Adrenal gland (tissue), 12 donors: ENCODE results near the gene KCNIP1. TPM values are rescaled to one million over a fixed set of nuclear protein-coding genes. Genes with fewer than 3 reads are reported as not detected.

Source experiments
- DNase-seq, 7 donors: peaks; one replicate each; pipeline ENCODE4 v3.0.0-alpha.2; 2019 to 2020
- H3K27ac ChIP-seq, 5 donors: fragments of 200-600 bp; sonication (generic) in 4 of 5; 1 replicate in 3 of 5; 2 replicates in 2 of 5; pipeline versions ENCODE4 v1.5.1 to v1.8.0; 2016 to 2020; ENCODE audit warnings: mild to moderate bottlenecking in 1 of 5
- H3K27me3 ChIP-seq: fragments of 200-600 bp; 2 replicates; pipeline ENCODE4 v1.8.0; 2021
- H3K36me3 ChIP-seq, 2 donors: fragments of 200-600 bp; replicated peaks in 1 of 2; 1 replicate in 1 of 2; 2 replicates in 1 of 2; pipeline versions ENCODE4 v1.5.1 to v1.8.0; 2018 to 2022
- H3K4me1 ChIP-seq, 2 donors: fragments of 200-600 bp; replicated peaks in 1 of 2; 1 replicate in 1 of 2; 2 replicates in 1 of 2; pipeline versions ENCODE4 v1.5.1 to v1.8.0; 2018 to 2021
- H3K4me3 ChIP-seq, 4 donors: fragments of 200-600 bp; sonication (generic) in 3 of 4; one replicate each; pipeline ENCODE4 v1.5.1; 2016 to 2018
- H3K9me3 ChIP-seq, 3 donors: fragments of 200-600 bp; sonication (generic) in 1 of 3; replicated peaks in 1 of 3; 1 replicate in 2 of 3; 2 replicates in 1 of 3; pipeline versions ENCODE4 v1.5.1 to v1.8.0; 2016 to 2021
- POLR2A ChIP-seq, 2 donors: fragments of 450-650 bp; IDR thresholded peaks; one replicate each; pipeline ENCODE4 v1.6.1; 2017; ENCODE audit warnings: antibody characterized with exemption in 2 of 2, mild to moderate bottlenecking in 2 of 2, moderate library complexity in 1 of 2
- WGBS, 4 donors: extraction: QIAGEN DNeasy Blood & Tissue Kit in 2 of 4; methylation state at CpG; one replicate each; pipeline versions ENCODE4 v1.1.5 to v1.1.7; 2013 to 2017; 5-methylcytosine and 5-hydroxymethylcytosine counted together
- intact Hi-C, 2 donors: fragments of 100-400 bp; cut with DNase I; formaldehyde crosslinking; loops; one replicate each; pipeline versions ENCODE4 v1.14.1 to v1.15.0; 2022 to 2023
- polyA plus RNA-seq, 3 donors: library from polyadenylated mRNA; stranded (reverse); fragments of 200-250 nt in 2 of 3; fragments of 350-450 nt in 1 of 3; fragmentation: Illumina TruSeq in 1 of 3; extraction: RNeasy Lipid Tissue Mini Kit (QIAGEN cat#74804) in 1 of 3; gene quantifications; one replicate each; pipeline ENCODE4 v1.2.3, GENCODE V29; 2013 to 2014
- total RNA-seq, 9 donors: library from RNA; depleted of rRNA in 4 of 9; stranded (reverse); fragments of >200 nt in 4 of 9; fragments of 120-200 nt in 1 of 9; fragmentation: NEBNext Ultra II Directional in 1 of 9; extraction: Animal tissue kit (Norgen Biotek cat#: 25700) in 1 of 9; gene quantifications; one replicate each; pipeline versions ENCODE4 v1.1.0 to v1.2.4, GENCODE V29; 2013 to 2023
- TF ChIP-seq, protein P1 (sequence below), 6 experiments: fragments of 450-650 bp in 4 of 6; fragments of 200-600 bp in 2 of 6; sonication (generic) in 1 of 6; IDR thresholded peaks; 1 replicate in 5 of 6; 2 replicates in 1 of 6; pipeline versions ENCODE4 v1.5.1 to v1.8.0; 2016 to 2021; ENCODE audit warnings: antibody characterized with exemption in 6 of 6, mild to moderate bottlenecking in 2 of 6, moderate library complexity in 1 of 6
- donor health status: healthy with polysubstance abuse.
- donor health status: Bipolar disorder and iron deficiency.
- donor health status: DM: yes; HTN: yes; CAD: no.
- donor health status: DM: no; HTN: no; CAD: no.
- donor health status: DM: no; HTN: no; CAD: no.
- donor health status: DM: yes; HTN: yes; CAD: no.

The KCNIP1 gene
- total and polyA plus RNA-seq, 12 donors, result 0.14 to 12.6 (median 1.7) TPM; not detected in 1

DNA sequence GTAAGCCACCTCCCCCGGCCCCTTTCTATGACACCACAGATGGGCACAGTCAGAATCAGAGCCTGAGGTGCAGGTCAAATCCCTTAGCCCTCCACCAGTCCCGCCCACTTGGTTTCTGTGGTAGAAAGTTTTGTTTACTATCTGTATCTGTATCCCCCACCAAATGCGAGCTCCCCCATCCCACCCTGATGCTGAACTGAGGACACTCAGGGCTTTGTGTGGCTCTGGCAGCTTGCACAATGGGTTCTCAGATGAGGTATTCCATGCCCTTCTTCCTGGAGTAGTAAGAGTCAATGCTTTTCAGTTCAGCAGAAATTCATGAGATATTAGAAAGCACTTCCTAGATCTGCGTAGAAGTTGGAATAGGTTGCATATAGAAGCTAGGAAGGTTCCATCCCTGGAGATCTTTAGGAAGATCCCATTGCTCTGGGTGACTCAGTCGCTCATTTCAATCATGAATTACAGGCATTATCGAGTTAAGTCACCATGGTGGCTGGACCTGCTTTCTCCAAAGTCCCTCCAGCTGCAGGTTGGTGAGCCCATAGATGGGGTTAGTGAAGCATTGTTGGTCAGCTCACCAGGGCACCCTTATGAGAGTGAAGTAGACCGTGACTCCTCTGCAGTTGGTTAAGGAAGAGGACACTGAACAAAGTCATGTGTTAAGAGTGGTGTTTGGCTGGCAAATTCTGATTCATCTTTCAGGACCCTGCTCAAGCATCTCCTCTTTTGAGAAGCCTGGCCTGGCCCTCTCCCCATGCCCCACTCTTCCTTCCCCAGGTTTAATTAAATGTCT is 10.6 kb upstream of the KCNIP1 start:
- Histone ChIP-seq H3K9me3 (no peaks in the 10 kb centered on the region), H3K4me1 (peaks cover 0 to 7% of the 10 kb centered on the region in 2 donors), H3K27ac (no peak overlapping the region), H3K4me3 (no peak overlapping the region), H3K36me3 (no peaks in the 10 kb centered on the region), H3K27me3 (no peaks in the 10 kb centered on the region)
- no peak for DNase-seq
- intact Hi-C loops, result no loop called here
- WGBS, 4 donors, result 86 to 91% (median 88%) methylated on average over 7 of the region's 7 CpGs
- TF ChIP-seq, protein P1, sequence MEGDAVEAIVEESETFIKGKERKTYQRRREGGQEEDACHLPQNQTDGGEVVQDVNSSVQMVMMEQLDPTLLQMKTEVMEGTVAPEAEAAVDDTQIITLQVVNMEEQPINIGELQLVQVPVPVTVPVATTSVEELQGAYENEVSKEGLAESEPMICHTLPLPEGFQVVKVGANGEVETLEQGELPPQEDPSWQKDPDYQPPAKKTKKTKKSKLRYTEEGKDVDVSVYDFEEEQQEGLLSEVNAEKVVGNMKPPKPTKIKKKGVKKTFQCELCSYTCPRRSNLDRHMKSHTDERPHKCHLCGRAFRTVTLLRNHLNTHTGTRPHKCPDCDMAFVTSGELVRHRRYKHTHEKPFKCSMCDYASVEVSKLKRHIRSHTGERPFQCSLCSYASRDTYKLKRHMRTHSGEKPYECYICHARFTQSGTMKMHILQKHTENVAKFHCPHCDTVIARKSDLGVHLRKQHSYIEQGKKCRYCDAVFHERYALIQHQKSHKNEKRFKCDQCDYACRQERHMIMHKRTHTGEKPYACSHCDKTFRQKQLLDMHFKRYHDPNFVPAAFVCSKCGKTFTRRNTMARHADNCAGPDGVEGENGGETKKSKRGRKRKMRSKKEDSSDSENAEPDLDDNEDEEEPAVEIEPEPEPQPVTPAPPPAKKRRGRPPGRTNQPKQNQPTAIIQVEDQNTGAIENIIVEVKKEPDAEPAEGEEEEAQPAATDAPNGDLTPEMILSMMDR (IDR thresholded peaks at IDR 0.05), result no peak
- TF ChIP-seq POLR2A (IDR thresholded peaks at IDR 0.05), result no peak

DNA sequence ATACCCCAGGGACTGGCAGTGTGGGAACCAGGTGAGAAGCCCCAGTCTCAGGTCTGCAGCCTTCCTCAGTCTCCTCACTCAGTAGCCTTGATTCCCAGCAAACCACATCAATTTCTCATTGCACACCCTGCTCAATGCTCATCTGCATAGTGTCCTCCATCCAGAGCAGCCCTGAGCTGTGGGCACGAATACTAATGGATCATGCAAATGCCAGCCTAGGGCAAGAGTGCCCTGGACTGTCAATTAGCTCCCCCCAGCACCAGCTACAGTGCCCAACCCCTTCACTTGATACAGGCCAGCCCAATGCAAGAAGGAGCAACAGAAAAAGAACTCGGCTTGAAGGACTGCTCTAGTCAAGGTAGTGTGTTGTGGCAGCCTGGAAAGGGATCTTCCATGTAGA is 9.8 kb upstream of the KCNIP1 start:
- TF ChIP-seq, protein P1 (IDR thresholded peaks at IDR 0.05), result no peak
- no peak for TF ChIP-seq POLR2A (IDR thresholded peaks at IDR 0.05)
- intact Hi-C loops, result no loop called here
- H3K9me3 ChIP-seq, result no peaks in the 10 kb centered on the region
- 60 to 89% (median 82%) methylated on average over 2 of the region's 2 CpGs for WGBS, 4 donors
- DNase-seq, result no peak
- no peaks in the 10 kb centered on the region for H3K27me3 ChIP-seq
- H3K4me1 ChIP-seq, result peaks cover 0 to 7% of the 10 kb centered on the region in 2 donors
- H3K27ac ChIP-seq, result no peak overlapping the region
- no peaks in the 10 kb centered on the region for H3K36me3 ChIP-seq
- no peak overlapping the region for H3K4me3 ChIP-seq

GRCh38 chr5:170495825-170496661 is 7.8 kb upstream of the KCNIP1 start:
- intact Hi-C loops, result no loop called here
- WGBS, 4 donors, result 36 to 56% (median 43%) methylated on average over 3 to 10 of the region's 10 CpGs
- DNase-seq, result peak in 3 of 7 donors; percentile 25 to 30 (median 26)

GRCh38 chr5:170496662-170497028 is 7.2 kb upstream of the KCNIP1 start:
- Histone ChIP-seq H3K4me1 (peaks cover 0 to 6% of the 10 kb centered on the region in 2 donors), H3K27ac (no peak overlapping the region), H3K9me3 (no peaks in the 10 kb centered on the region), H3K4me3 (no peak overlapping the region), H3K27me3 (no peaks in the 10 kb centered on the region), H3K36me3 (no peaks in the 10 kb centered on the region)
- TF ChIP-seq, protein P1 (IDR thresholded peaks at IDR 0.05), result no peak
- no peak for TF ChIP-seq POLR2A (IDR thresholded peaks at IDR 0.05)
- 78 to 90% (median 82%) methylated on average over 6 of the region's 6 CpGs for WGBS, 4 donors
- no peak for DNase-seq
- intact Hi-C loops, result no loop called here

More at GRCh38 chr5:170495825-170496661, 7.8 kb upstream of the KCNIP1 start:
- H3K9me3 ChIP-seq, result no peaks in the 10 kb centered on the region
- no peaks in the 10 kb centered on the region for H3K36me3 ChIP-seq
- no peak overlapping the region for H3K27ac ChIP-seq
- H3K27me3 ChIP-seq, result no peaks in the 10 kb centered on the region
- H3K4me3 ChIP-seq, result no peak overlapping the region
- H3K4me1 ChIP-seq, result peaks cover 0 to 7% of the 10 kb centered on the region in 2 donors
- TF ChIP-seq, protein P1 (IDR thresholded peaks at IDR 0.05), result no peak
- no peak for TF ChIP-seq POLR2A (IDR thresholded peaks at IDR 0.05)
